ENCODE results near the gene TMEM63C.

TMEM63C gene

DNA sequence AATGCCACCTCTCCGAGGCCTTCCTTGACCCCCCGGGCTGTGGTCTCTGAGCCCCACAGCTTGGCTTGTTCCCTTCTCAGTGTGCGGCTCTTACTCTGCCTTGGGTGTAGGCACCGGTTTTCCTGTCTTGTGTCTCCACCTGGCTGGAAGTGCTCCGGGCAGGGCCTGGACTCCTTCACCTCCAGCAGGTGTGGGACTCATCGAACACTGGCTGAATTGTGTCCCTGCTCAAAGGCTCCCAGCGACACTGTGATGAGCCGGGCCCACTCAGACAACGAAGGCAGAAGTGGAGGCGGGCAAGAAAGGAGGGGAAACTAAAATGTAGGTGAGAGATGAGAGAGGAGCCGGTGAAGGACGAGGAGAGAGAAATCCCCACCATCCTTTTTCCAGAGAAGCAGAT is 18.0 kb downstream of the TMEM63C start:
- no peak for DNase-seq

DNA sequence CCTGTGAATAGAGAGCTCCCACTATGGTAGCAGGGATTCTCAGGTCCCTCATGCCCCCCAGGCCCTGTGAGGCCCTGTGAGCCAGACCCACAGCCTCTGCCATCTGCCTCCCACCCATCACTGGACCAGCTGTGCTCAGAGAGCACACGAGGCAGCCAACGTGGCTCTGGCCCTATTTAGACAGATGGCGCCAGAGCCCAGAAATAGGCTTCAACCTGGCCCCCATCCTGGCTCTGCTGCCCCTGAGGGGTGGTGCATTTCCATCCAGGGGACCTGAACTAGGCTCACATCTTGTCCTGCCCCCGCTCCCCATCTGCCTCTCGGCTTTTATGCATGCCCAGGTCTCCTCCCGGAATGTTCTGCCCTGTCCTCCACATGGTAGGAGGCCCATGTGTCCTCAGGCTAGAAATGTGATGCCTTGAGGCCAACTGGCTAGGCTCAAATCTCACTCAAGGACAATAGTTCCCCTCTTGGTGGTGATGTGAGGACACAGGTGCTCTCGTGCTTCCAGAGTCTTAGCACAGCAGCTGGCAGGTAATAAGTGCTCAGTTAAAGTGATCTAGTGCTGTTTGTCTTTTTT is 18.9 kb downstream of the TMEM63C start:
- DNase-seq = peak; percentile 97 to 99

DNA sequence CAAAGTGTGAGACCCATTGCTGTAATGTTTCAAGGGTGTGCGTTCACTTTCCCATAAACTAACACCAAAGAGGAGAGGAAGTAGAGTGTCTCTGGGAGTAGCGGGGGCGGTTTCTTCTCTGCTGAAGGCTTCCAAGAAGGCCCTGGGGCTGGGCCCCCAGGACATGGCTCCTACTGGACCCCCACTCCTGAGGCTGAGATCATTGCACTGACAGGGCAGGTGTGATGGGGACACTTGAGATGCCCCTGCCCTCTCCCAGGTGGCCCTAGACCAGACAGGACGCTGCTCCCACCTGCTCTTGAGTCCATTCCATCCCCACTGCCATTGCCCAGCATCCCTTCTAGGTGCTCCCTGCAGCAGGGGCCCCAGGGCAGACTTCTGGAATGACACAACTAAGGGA is 20.1 kb downstream of the TMEM63C start:
- DNase-seq = no peak

DNA sequence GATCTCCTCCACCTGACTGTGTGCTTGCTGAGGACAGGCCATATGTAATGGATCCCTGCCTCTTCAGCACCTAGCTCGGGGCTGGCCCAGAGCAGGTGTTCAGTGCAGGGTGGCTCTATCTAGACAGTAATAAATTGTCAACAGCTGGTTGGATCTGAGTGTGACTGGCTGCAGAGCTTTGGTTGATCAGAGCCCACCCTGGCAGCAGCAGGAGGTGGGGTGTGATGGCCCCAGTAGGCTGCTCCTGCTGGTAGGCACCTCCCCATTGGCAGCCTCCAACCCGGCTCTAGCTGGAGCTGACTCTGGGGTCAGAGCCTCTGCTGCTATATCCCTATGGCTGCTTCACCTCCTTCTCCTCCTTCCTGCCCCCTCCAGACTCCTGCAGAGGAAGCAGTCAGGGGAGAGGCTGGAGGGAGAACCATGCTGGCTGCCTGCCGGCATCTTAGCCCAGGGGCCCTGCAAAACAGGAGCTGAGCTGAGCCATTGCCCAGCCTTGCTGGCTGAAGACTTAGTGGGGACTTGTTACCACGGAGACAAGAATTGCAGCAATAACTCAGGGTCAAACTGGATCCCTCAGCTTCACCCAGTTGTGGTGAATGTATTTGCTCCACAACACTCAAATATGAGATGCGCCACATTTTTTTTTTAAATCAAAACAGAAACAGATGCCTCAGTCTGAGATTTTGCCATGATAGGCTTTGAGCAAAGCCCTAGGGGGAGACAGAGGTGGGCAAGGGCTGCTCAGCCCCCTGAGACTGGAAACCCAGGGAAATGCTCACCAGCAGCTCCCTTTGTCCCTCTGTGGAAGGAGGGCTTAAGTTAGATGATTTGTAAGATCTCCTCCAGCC is 22.2 kb downstream of the TMEM63C start:
- DNase-seq = peak in 1 of 2 experiments; percentile 62

DNA sequence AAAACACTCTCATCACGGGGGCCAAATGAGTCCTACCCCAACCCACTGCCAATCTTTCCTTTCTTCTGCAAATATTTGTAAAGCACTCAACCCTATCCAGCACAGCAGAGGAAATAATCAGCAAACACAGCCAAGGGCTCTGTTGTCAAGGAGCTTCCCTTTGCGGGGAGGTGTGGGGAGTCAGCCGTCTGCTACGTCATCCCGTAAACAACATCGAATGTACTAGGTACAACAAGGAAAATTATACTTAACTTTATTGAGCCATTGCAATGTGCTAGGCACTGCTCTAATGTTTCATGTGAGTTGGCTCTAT is 22.8 kb downstream of the TMEM63C start:
- no peak for DNase-seq

DNA sequence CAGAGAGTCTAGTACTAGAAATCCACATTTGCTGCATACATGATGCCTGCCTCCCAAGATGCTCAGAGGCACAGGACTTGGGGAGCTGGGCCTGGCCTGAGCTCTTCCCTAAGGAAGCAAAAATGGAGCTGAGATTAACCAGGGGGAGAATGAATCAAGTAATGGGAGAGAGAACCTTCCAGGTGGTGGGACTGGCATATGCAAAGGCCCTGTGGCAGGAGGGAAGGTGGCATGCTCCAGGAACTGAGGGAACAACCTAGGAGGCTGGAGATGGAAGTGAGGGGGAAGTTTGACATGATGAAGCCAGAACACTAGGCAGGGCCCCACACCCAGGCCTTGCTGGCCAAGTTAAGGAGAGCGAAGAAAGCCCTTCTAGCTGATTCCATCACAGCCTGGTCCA is 23.3 kb downstream of the TMEM63C start:
- DNase-seq = no peak

DNA sequence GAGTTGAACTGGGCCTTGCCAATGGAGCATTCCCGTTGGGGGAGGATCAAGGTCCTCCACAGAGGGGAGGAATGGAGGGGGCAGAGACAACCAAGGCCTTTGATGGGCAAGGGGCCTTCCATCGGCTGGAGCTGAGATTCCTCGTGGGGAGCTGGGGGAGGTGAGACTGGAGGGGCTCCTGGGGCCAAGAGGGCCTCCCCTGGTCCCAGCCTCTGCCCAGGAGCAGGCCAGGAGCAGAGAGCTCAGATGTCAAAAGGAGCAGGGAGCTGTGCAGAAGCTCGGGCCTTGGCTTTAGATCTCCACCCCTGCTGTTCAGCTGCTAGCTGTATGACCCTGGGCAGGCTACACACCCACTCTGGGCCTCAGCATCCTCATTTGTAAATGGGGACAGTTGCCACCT is 24.0 kb downstream of the TMEM63C start:
- no peak for DNase-seq

DNA sequence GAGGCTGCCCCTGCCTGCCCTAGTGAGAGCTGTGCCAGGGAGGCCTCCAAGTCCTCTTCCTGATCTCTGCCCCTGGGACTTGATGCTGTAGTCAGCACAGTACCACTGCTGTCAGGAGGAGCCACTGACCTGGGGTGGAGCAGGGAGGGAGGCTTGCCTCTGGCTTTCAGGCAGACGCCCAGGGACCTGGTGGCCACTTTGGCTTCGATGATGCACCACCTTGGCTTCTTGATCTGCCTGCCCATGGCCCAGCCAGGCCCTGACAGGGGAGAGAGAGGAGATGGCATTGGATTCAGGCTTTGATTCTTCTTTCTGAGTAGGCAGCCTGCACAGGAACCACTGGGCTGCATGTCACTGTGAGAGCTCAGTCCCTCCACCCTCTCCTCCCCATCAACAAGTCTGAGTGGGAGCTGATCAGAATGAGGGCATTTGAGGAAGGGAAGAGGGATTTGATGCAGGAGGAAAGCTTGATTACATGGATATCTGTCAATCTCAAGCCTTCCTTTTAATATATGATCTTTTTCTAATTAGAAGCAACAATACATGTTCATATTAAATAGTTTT is 24.7 kb downstream of the TMEM63C start:
- DNase-seq = peak in 1 of 2 experiments; percentile 39

DNA sequence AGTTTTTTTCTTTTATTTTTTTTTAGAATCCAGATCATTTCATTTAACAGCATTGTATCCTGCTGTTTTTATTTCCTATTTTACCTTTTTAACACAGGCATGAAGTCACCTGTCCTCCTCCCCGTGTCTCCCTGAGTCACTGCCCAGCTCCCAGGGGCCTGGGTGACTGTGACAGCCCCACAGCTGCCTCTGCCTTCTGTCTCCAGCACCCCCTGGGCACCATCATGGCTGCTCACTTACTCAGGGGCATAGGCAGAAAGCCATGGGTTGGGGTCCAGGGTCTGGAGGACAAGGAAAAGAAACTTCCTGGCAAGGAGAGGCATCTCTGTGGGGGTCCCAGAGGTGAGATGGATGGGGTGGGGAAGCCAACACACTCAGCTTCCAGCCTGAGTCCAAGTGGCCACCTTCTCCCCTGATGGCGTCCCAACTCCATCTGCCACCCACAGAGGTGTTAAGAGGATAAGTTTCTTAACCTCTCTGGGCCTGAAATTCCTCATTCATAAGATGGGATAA is 25.3 kb downstream of the TMEM63C start:
- DNase-seq = peak; percentile 56 to 67

DNA sequence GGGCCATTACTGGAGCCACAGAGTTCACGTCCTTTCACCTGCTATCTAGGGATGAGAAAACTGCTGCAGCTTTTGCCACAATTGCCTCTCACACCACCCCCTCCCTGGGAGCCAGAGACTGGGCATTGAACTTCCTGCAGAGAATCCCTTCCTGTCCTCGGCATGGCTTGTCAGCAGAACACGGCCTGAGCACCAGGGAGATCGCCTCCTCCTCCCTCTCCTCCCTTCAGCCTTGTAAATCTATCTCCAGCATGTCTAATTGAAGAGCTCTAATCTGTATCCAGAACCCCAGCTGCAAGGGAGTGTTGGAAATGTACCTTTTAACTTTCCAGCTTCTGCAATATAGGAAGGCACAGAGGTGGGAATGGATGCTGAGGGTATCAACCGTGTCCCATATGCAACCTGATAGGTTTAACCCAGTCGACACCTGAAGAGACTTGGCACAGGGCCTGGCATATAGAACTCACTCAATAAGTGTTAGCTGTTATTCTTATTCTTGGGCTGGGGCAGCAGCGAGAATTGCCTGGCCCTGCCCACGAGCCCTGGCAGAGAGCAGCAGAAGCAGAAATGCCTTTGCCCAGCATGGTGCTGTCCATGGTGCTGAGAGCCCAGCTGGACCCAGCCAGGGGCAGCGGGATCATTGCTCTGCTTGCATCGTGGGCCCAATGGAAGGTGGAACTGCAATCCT is 26.8 kb downstream of the TMEM63C start:
- DNase-seq = peak in 1 of 2 experiments; percentile 65

DNA sequence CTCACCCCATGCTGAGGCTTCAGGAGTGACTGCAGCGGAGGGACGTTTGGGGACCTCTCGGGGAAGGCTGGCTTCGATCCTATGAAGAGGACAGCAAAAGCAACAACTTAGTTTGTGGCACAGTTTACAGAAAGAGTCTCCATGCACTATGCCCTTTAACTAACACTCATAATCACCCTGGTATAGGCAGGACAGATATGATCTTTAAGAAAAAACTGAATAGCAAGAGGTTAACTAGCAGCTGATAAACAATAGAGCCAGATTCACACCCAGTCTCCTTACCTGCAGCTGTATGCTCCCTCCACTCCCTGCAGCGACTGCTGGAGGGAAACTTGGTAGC is 27.4 kb downstream of the TMEM63C start:
- no peak for DNase-seq

DNA sequence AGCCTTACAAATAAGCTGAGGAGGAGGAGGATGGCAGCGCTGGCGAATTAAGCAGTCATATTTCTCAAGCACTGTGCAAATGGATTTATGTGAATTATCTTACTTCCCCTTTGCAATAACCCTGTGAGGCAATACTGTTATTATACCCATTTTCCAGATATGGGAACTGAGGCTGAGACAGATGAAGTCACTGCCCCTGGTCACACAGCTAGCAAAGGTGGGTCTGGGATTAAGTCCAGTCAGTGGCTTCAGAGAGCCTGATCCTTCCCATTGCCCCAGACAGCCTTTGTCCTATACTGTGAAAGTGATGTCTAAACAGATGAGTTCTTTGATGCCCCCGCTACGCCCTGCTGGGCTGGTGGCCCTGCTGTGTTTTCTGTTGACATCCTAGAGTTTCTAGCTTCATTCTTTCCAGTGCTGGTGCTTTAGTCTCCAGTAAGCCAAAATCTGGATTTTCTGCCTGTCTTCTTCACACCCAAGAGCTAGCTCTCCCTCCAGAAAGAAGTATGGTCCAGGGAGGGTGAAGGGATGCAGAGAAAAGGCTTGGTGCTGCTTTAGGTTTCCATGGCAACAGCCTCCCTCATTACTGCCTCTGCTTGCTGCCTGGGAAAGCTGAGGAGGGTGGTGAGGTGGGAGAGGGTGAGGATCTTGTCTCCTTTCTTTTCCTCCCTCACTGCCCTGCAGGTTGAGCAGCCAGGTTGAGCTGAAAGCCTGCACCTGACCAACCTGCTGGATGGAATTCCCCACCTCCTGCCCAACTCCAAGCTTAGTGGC is 30.7 kb downstream of the TMEM63C start:
- DNase-seq = peak; percentile 29 to 39

DNA sequence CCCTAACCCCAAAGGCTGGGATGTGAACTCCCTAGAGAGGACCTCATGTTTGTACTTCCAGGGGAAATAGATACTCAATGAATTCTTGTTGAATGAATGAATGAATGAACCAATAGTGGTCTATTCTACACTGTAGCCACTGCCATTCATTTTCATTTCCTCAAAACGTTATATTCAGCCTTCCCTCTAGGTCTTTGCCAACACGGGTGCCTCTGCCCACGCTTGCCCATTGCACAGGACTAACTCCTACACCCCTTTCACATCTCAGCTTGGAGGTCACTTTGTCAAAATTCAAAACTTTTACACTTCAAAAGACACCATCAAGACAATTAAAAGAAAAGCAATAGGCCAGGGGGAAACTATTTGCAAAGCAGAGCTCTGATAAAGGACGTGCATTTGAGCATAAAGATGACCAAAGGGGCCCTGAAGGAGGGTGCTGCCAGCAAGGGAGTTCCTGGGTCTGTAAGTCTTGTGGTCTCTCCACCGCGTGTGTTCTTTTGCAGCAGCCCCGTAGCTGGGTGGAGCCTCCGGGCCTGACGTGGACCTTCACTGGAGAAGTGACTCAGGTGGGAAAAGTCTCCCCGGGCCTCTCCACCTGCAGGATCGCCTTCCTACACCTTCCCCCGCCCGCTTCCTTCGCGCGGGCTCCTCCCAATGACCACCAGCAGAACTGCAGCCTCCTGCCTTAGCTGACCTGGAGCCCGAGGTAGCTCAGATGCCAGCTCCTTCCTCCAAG is 31.5 kb downstream of the TMEM63C start:
- DNase-seq = peak; percentile 34 to 75

DNA sequence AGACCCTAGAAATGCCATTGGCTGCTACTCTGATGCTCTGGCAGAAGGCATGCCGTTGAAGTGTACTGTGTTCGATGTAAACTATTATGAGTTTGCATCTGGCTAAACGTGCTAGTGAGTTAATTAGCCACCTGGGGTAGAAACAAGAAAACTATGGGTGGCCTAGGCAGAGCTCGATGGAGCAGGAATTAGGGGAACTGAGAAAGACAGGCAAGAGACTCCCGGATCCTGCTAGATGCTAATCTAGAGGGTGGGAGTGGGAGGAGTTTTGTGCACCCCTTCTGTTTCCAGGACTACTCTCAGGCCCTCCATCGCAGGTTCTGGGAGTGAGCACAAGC is 32.0 kb downstream of the TMEM63C start:
- no peak for DNase-seq

DNA sequence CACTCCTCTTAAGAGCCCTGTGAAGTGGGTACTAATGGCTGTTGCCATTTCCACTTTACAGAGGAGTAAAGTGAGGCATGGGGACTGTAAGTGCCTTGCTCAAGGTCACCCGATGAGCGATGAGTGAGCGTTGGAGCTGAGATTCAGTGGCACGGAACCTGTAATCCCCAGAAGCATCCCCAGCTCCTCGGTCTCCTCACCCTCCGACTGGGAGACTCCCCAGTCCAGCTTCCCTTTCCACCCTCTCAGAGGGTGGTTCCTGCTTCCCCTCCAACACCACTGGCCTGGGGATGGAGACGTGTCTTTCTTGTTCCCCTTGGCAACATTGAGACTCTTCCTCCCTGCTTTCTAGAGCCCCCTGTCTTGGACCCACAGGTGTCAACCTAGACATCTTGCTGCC is 32.6 kb downstream of the TMEM63C start:
- no peak for DNase-seq

DNA sequence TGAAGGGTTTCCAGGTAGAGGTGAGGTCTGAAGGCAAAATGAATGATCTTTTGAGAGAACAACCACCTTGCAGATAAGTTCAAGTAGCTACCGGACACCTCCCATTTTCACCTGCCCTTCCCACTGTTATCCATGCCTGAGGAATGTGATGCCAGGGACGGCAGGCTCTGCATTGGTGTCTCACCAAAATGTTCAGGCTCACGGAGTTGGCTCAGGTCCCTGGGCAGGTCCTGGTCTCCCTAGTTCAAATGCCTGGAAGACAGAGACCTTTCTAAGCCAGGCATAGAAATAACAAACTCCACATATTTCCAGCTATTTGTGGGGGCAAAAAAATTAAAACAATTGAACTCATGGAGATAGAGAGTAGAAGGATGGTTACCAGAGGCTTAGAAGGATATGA is 36.0 kb downstream of the TMEM63C start:
- no peak for DNase-seq

DNA sequence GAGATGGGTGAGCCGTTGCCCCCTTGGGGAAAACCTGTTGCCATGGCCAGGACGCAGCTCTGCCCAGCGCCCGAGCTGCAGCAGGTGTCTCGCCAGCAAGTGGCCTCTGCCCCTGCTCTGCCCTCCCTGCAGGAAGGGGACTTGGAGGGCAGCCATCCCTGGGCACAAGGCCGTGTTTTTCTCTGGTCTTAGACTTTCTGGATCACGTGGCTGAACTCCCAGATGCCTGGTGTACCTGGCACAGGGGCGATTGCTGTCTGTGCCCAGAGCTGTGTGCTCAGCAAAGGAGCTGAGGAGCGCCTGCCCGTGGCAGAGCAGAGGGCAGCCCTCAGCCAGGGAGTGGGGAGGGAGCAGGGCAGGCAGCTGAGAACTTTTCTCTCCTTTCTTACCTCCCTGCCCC is 38.0 kb downstream of the TMEM63C start:
- DNase-seq = no peak

DNA sequence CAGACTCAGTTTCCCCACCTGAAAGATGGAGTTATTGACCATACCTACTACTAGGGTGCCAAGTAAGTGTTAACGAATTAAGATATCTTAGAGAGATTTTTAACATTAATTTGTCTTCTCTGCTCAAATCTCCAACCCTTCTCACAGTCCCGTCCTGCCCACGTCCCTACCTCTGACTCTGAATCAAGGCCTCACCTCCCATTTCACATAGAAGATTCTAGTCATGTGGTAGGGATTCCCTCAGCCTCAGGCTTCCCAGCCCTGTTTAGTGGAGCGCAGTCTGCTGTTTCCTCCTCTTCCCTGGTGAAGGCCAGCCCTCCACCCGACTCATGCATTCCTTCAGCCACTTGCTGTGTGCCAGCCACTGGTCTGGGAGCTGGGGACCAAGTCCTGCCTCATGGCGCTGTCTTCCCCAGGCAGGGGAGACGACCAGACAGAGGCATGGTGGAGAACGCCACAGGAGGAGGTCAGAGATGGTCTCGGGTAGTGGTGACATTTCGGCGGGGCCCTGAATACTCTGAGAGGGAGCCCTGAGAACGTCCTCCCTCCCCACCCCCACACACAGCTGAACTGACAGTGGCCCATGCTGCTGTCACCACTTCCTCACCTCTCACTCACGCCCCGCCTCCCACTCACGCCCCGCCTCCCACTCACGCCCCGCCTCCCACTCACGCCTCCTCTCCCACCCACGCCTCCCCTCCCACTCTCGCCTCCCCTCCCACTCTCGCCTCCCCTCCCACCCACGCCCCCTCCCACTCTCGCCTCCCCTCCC is 38.8 kb downstream of the TMEM63C start:
- no peak for DNase-seq

DNA sequence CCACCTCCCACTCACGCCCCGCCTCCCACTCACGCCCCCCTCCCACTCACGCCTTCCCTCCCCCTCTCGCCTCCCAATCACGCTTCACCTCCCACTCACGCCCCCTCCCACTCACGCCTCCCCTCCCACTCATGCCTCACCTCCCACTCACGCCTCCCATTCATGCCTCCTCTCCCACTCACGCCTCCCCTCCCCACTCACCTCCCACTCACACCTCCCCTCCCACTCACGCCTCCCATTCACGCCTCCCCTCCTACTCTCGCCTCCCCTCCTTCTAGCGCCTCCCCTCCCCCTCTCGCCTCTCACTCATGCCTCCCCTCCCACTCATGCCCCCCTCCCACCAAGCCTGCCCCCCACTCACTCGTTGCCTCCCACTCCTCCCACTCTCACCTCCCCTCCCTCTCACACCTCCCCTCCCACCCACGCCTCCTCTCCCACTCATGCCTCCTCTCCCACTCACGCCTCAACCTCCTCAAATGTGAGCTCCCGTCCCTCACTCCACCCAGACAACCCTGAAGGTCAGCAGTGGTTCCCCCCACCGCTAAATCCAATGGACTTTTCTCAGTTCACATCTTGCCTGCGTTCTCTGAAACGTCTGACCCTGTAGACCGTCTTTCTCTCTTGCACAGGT is 39.8 kb downstream of the TMEM63C start:
- DNase-seq = no peak

DNA sequence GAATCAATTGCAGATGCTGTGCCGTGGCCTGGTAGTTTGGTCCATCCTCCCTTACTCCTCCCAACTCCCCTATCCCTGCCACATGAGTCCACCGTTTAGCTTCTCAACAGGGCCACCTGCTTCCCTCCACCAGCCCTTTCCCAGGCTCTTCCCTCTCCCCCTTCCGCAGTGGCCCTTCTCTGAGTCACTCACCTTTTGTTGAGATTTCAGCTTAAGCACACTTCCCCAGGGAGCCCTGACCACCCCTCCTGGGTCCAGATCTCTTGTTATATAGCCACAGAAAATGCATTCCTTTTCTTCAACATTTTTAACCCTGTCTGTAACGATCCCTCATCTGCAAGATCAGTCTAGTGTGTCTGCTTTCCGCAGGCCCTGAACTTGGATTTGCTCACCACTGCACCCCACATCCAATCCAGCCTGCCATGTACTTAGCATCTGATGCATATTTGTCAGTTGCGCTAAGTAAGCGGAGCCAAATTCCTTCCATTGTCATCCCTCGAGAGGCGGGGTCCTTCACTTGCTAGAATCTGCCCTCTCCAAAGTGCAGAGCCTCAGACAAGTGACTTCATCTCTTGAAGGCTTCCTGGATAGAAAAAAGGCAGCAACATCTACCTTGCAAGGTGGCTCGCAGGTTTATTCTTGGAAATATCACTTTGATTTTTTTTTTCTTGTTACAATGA is 41.1 kb downstream of the TMEM63C start:
- DNase-seq = no peak

DNA sequence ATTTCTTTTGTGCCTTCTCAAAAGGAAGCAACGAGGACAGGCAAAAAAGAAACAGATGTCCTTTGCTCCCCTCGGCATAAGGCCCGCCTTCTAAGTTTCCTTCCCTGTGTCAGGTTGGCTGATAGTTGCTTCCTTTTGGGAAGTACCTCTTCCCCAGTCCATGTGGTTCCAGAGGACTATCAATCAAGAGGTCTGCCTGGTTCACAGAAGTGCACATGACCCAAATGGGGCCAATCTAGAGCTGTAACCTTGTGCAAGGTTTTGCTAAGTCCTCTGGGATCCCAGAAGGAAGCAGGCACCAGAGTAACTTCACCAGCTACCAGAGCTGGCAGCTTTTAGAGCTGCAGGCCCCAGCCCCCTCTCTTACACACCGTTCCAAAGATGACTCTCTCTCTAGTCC is 42.6 kb downstream of the TMEM63C start:
- no peak for DNase-seq
